SK-N-MC (cell line): Measurements from ENCODE around the gene CIAO2A.

Source experiments
- EZH2 ChIP-seq: fragments of 200-600 bp; sonication (generic); IDR thresholded peaks from one replicate; pipeline ENCODE4 v1.6.1; 2017; ENCODE audit warnings: antibody characterized with exemption
- FOXP2 ChIP-seq: optimal IDR thresholded peaks from 2 replicates; pipeline ENCODE3; 2011; ENCODE audit warnings: mild to moderate bottlenecking, moderate library complexity; ENCODE audit not compliant: insufficient read depth; ENCODE audit errors: extremely low read length, control extremely low read depth
- POLR2AphosphoS5 ChIP-seq: IDR thresholded peaks from 2 replicates; pipeline ENCODE4 v1.6.1; 2012; ENCODE audit warnings: mild to moderate bottlenecking, low read depth, low read length, borderline replicate concordance

GRCh38 chr15:64136347-64136746 lies 42.7 kb upstream of the CIAO2A start:
- TF ChIP-seq POLR2AphosphoS5 (no peak), EZH2 (no peak), FOXP2 (no peak)
